ENCODE results near the gene KLHL2.

Gene KLHL2

GRCh38 chr4:165370530-165370929 is 163.2 kb downstream of the KLHL2 start:
- no peak for DNase-seq
